CD4-positive, alpha-beta T cell (primary cell): ENCODE measurements around the gene KCTD16. TPM values are rescaled to one million over a fixed set of nuclear protein-coding genes. Genes with fewer than 3 reads are reported as not detected.

Experiments
- ATAC-seq: fragments of 200-7000 bp; cut with Tn5 transposase; one replicate; pipeline ENCODE4 v1.10.0; 2022; ENCODE audit warnings: mild to moderate bottlenecking; ENCODE audit not compliant: poor library complexity
- CTCF ChIA-PET: fragments of 350-600 bp; sonication (Branson Sonifier 250); formaldehyde crosslinking; loops from one replicate; lab custom pipeline; 2021; ENCODE audit warnings: antibody characterized with exemption, inconsistent platforms; lab: Charles Lee
- POLR2A ChIA-PET: fragments of 350-600 bp; sonication (Branson Sonifier 250); formaldehyde crosslinking; loops from one replicate; lab custom pipeline; 2021; ENCODE audit warnings: antibody characterized with exemption, inconsistent platforms; lab: Charles Lee
- DNase-seq, 14 experiments: peaks; one replicate each; pipeline ENCODE4 v3.0.0-alpha.2; 2013 to 2020; ENCODE audit warnings: mixed read lengths in 2 of 14
- H3K27ac ChIP-seq, 2 donors: one replicate each; pipeline versions ENCODE4 v1.5.1 to v1.7.0; 2013; ENCODE audit warnings: low read length in 2 of 2, low read depth in 1 of 2, mild to moderate bottlenecking in 1 of 2
- H3K27me3 ChIP-seq, 2 experiments: 1 replicate in 1 of 2; 2 replicates in 1 of 2; pipeline versions ENCODE4 v1.6.1 to v1.7.0; 2013; ENCODE audit warnings: low read length in 2 of 2, control low read depth in 1 of 2, mild to moderate bottlenecking in 1 of 2, moderate library complexity in 1 of 2; ENCODE audit not compliant: insufficient read depth in 2 of 2, control insufficient read depth in 1 of 2
- H3K36me3 ChIP-seq: one replicate; pipeline ENCODE4 v1.6.1; 2013; ENCODE audit warnings: low read length, control low read depth; ENCODE audit not compliant: insufficient read depth
- H3K4me1 ChIP-seq: one replicate; pipeline ENCODE4 v1.6.1; 2013; ENCODE audit warnings: low read length, control low read depth; ENCODE audit not compliant: insufficient read depth
- H3K4me3 ChIP-seq: one replicate; pipeline ENCODE4 v1.5.1; 2013; ENCODE audit warnings: mild to moderate bottlenecking, low read length, moderate library complexity
- H3K9me3 ChIP-seq, 2 experiments: 1 replicate in 1 of 2; 2 replicates in 1 of 2; pipeline versions ENCODE4 v1.6.1 to v1.7.0; 2013; ENCODE audit warnings: low read length in 2 of 2, mild to moderate bottlenecking in 2 of 2, control low read depth in 1 of 2, moderate library complexity in 1 of 2; ENCODE audit not compliant: control insufficient read depth in 1 of 2, insufficient read depth in 1 of 2
- H3K27ac Mint-ChIP-seq: one replicate; pipeline ENCODE4 v1.8.0; 2020; ENCODE audit warnings: mixed read lengths
- H3K27me3 Mint-ChIP-seq: one replicate; pipeline ENCODE4 v1.8.0; 2021; ENCODE audit warnings: mixed read lengths
- H3K36me3 Mint-ChIP-seq: one replicate; pipeline ENCODE4 v1.8.0; 2021; ENCODE audit warnings: low read depth, mixed read lengths
- H3K4me1 Mint-ChIP-seq: one replicate; pipeline ENCODE4 v1.8.0; 2021; ENCODE audit warnings: low read depth, mixed read lengths
- H3K4me3 Mint-ChIP-seq: one replicate; pipeline ENCODE4 v1.8.0; 2020; ENCODE audit warnings: mild to moderate bottlenecking, mixed read lengths
- H3K9me3 Mint-ChIP-seq: one replicate; pipeline ENCODE4 v1.8.0; 2020; ENCODE audit warnings: mixed read lengths
- CTCF ChIP-seq: fragments of 200-600 bp; IDR thresholded peaks from one replicate; pipeline ENCODE4 v1.8.0; 2022; ENCODE audit warnings: antibody characterized with exemption, mild to moderate bottlenecking
- intact Hi-C, 2 experiments: fragments of 100-400 bp; cut with DNase I in 1 of 2; cut with micrococcal nuclease in 1 of 2; formaldehyde crosslinking; loops; one replicate each; pipeline versions ENCODE4 v1.15.1 to v1.9.0; 2023 to 2025; cut with DNase I, micrococcal nuclease
- total RNA-seq, 174 experiments: library from RNA in 2 of 174; stranded (reverse) in 2 of 174; gene quantifications; one replicate each; pipeline ENCODE4 v1.2.3 and lab custom pipeline; 2021 to 2026

The KCTD16 gene
- total RNA-seq, 2 experiments from 2014 or later, result not detected

GRCh38 chr5:144361406-144361805, 190.7 kb downstream of the KCTD16 start:
- ChIA-PET CTCF (no interaction called here), POLR2A (no interaction called here)
- peaks cover 7% of the 10 kb centered on the region for H3K27me3 Mint-ChIP-seq
- ATAC-seq (no peak), DNase-seq (no peak)
- H3K4me1 Mint-ChIP-seq, result no peaks in the 10 kb centered on the region
- Histone ChIP-seq H3K27me3 (no peaks in the 10 kb centered on the region), H3K27ac (no peak overlapping the region), H3K4me1 (no peaks in the 10 kb centered on the region), H3K4me3 (no peak overlapping the region), H3K36me3 (no peaks in the 10 kb centered on the region), H3K9me3 (peaks cover 0 to 4% of the 10 kb centered on the region in 2 experiments)
- H3K4me3 Mint-ChIP-seq, result no peak overlapping the region
- no peaks in the 10 kb centered on the region for H3K36me3 Mint-ChIP-seq
- TF ChIP-seq CTCF, result no peak
- intact Hi-C loops, result no loop called here
- no peaks in the 10 kb centered on the region for H3K9me3 Mint-ChIP-seq
- no peak overlapping the region for H3K27ac Mint-ChIP-seq

GRCh38 chr5:144365885-144366284, 195.2 kb downstream of the KCTD16 start:
- Mint-ChIP-seq H3K27me3 (peaks cover 10% of the 10 kb centered on the region), H3K27ac (no peak overlapping the region), H3K4me1 (no peaks in the 10 kb centered on the region), H3K9me3 (no peaks in the 10 kb centered on the region), H3K36me3 (no peaks in the 10 kb centered on the region), H3K4me3 (no peak overlapping the region)
- intact Hi-C loops, result no loop called here
- H3K36me3 ChIP-seq, result no peaks in the 10 kb centered on the region
- no peaks in the 10 kb centered on the region for H3K4me1 ChIP-seq
- no peaks in the 10 kb centered on the region for H3K9me3 ChIP-seq
- TF ChIP-seq CTCF, result no peak
- H3K27me3 ChIP-seq, result no peaks in the 10 kb centered on the region
- no peak overlapping the region for H3K27ac ChIP-seq
- CTCF ChIA-PET, result no interaction called here
- POLR2A ChIA-PET, result no interaction called here
- ATAC-seq, result no peak
- H3K4me3 ChIP-seq, result no peak overlapping the region
- no peak for DNase-seq

- H3K9me3 ChIP-seq, result no peaks in the 10 kb centered on the region
- intact Hi-C loops, result no loop called here
- no peak overlapping the region for H3K27ac ChIP-seq
- no peak for TF ChIP-seq CTCF
- no peak overlapping the region for H3K4me3 ChIP-seq
- H3K4me1 Mint-ChIP-seq, result no peaks in the 10 kb centered on the region
- no peaks in the 10 kb centered on the region for H3K27me3 ChIP-seq
- no peaks in the 10 kb centered on the region for H3K36me3 Mint-ChIP-seq
- H3K4me1 ChIP-seq, result no peaks in the 10 kb centered on the region
- DNase-seq, result no peak
- no peak for ATAC-seq
- ChIA-PET POLR2A (no interaction called here), CTCF (no interaction called here)
- no peak overlapping the region for H3K4me3 Mint-ChIP-seq
- no peaks in the 10 kb centered on the region for H3K9me3 Mint-ChIP-seq
- peaks cover 4% of the 10 kb centered on the region for H3K27me3 Mint-ChIP-seq
- no peak overlapping the region for H3K27ac Mint-ChIP-seq
- H3K36me3 ChIP-seq, result no peaks in the 10 kb centered on the region
These were observed 197.3 kb downstream of the KCTD16 start for GRCh38 chr5:144367991-144368390.
